ENCODE measurements around the gene ZNF536. TPM values are rescaled to one million over a fixed set of nuclear protein-coding genes. Genes with fewer than 3 reads are reported as not detected.

The ZNF536 gene
- polyA plus RNA-seq, 1 of the 3 experiments (the other 2 are of a cell fraction), result 0.41 TPM

GRCh38 chr19:30375553-30376031 lies 3.4 kb downstream of the ZNF536 start:
- TF ChIP-seq MAX (IDR thresholded peaks at IDR 0.05; ENCODE audit: low read depth), result no peak
- no peak for TF ChIP-seq SIN3A (IDR thresholded peaks at IDR 0.05; ENCODE audit: borderline replicate concordance, low read depth, low read length)
- TF ChIP-seq USF2 (IDR thresholded peaks at IDR 0.05; ENCODE audit: borderline replicate concordance, low read depth, low read length), result no peak
- TF ChIP-seq FOSL2 (IDR thresholded peaks at IDR 0.05; ENCODE audit: borderline replicate concordance, low read depth), result no peak
- no peak for TF ChIP-seq YY1 (IDR thresholded peaks at IDR 0.05; ENCODE audit: low read depth)
- no peak for TF ChIP-seq IRF3 (IDR thresholded peaks at IDR 0.05; ENCODE audit: low read depth, low read length)
- no peak for TF ChIP-seq USF1 (IDR thresholded peaks at IDR 0.05; ENCODE audit: borderline replicate concordance, low read depth)
- no peak for TF ChIP-seq MEF2A (IDR thresholded peaks at IDR 0.05; ENCODE audit: borderline replicate concordance, low read depth)
- TF ChIP-seq ELF1 (IDR thresholded peaks at IDR 0.05), result no peak
- TF ChIP-seq POLR2AphosphoS5 (IDR thresholded peaks at IDR 0.05; ENCODE audit: low read depth, low read length), result no peak
- CTCF ChIA-PET, result no interaction called here
- Histone ChIP-seq H3K4me1 (ENCODE audit: control insufficient read depth in 1 of 2, insufficient read depth in 2 of 2, low read depth in 1 of 2, low read length in 1 of 2) (peaks cover 0 to 21% of the 10 kb centered on the region in 2 experiments; a peak in 2 of 4 replicates), H3K9me2 (no peaks in the 10 kb centered on the region), H3K9me3 (no peaks in the 10 kb centered on the region), H3K4me3 (ENCODE audit: low read depth in 2 of 2, low read length in 1 of 2) (no peak overlapping the region), H3F3A (replicated peaks; ENCODE audit: insufficient read depth) (no peaks in the 10 kb centered on the region), H3K9ac (no peak overlapping the region), H3K36me3 (replicated peaks in 1 of 2; ENCODE audit: control insufficient read depth in 1 of 2, insufficient read depth in 2 of 2, low read length in 1 of 2) (no peaks in the 10 kb centered on the region), H3K79me2 (ENCODE audit: insufficient read depth) (no peaks in the 10 kb centered on the region), H3K27me3 (ENCODE audit: insufficient read depth) (no peaks in the 10 kb centered on the region), H3K27ac (ENCODE audit: low read depth in 2 of 2, low read length in 1 of 2) (no peak overlapping the region), H3K4me2 (no peak overlapping the region), H2AFZ (ENCODE audit: low read depth) (no peak overlapping the region), H4K20me1 (ENCODE audit: insufficient read depth) (no peaks in the 10 kb centered on the region)
- POLR2A ChIA-PET, result no interaction called here
- 72% methylated on average over 20 of the region's 23 CpGs for WGBS (ENCODE audit: low lambda C conversion rate)
- DNase-seq, result no peak

GRCh38 chr19:30376272-30376671 lies 4.1 kb downstream of the ZNF536 start:
- H3K4me3 ChIP-seq (ENCODE audit: low read depth in 2 of 2, low read length in 1 of 2), result no peak overlapping the region
- H3K79me2 ChIP-seq (ENCODE audit: insufficient read depth), result no peaks in the 10 kb centered on the region
- H4K20me1 ChIP-seq (ENCODE audit: insufficient read depth), result no peaks in the 10 kb centered on the region
- WGBS (ENCODE audit: low lambda C conversion rate), result 64% methylated on average over 4 of the region's 4 CpGs
- H3F3A ChIP-seq (replicated peaks; ENCODE audit: insufficient read depth), result no peaks in the 10 kb centered on the region
- CTCF ChIA-PET, result no interaction called here
- H3K27ac ChIP-seq (ENCODE audit: low read depth in 2 of 2, low read length in 1 of 2), result no peak overlapping the region
- H3K4me1 ChIP-seq (ENCODE audit: control insufficient read depth in 1 of 2, insufficient read depth in 2 of 2, low read depth in 1 of 2, low read length in 1 of 2), result peaks cover 0 to 16% of the 10 kb centered on the region in 2 experiments; a peak in 2 of 4 replicates
- POLR2A ChIA-PET, result no interaction called here
- no peak overlapping the region for H2AFZ ChIP-seq (ENCODE audit: low read depth)
- H3K9me3 ChIP-seq, result no peaks in the 10 kb centered on the region
- H3K9ac ChIP-seq, result no peak overlapping the region
- no peak for DNase-seq
- no peaks in the 10 kb centered on the region for H3K27me3 ChIP-seq (ENCODE audit: insufficient read depth)
- H3K4me2 ChIP-seq, result no peak overlapping the region
- H3K36me3 ChIP-seq (replicated peaks in 1 of 2; ENCODE audit: control insufficient read depth in 1 of 2, insufficient read depth in 2 of 2, low read length in 1 of 2), result no peaks in the 10 kb centered on the region
- no peaks in the 10 kb centered on the region for H3K9me2 ChIP-seq
- TF ChIP-seq GATA2 (CRISPR knock-in tag; IDR thresholded peaks at IDR 0.05) (no peak), CTCF (IDR thresholded peaks at IDR 0.05) (no peak), IRF3 (IDR thresholded peaks at IDR 0.05; ENCODE audit: low read depth, low read length) (no peak), NRF1 (IDR thresholded peaks at IDR 0.05; ENCODE audit: low read depth, low read length) (no peak), SMC3 (IDR thresholded peaks at IDR 0.05; ENCODE audit: low read depth, low read length) (no peak), GABPA (IDR thresholded peaks at IDR 0.05; ENCODE audit: low read depth) (no peak)
